Measurements from ENCODE around the gene PLEKHO2. TPM values are rescaled to one million over a fixed set of nuclear protein-coding genes. Genes with fewer than 3 reads are reported as not detected.

PLEKHO2 gene
- total and polyA plus RNA-seq, 2 of the 13 experiments (the other 11 are each of a cell fraction or from before 2014, with no cell fraction given), result 3.8 to 4.8 TPM

DNA sequence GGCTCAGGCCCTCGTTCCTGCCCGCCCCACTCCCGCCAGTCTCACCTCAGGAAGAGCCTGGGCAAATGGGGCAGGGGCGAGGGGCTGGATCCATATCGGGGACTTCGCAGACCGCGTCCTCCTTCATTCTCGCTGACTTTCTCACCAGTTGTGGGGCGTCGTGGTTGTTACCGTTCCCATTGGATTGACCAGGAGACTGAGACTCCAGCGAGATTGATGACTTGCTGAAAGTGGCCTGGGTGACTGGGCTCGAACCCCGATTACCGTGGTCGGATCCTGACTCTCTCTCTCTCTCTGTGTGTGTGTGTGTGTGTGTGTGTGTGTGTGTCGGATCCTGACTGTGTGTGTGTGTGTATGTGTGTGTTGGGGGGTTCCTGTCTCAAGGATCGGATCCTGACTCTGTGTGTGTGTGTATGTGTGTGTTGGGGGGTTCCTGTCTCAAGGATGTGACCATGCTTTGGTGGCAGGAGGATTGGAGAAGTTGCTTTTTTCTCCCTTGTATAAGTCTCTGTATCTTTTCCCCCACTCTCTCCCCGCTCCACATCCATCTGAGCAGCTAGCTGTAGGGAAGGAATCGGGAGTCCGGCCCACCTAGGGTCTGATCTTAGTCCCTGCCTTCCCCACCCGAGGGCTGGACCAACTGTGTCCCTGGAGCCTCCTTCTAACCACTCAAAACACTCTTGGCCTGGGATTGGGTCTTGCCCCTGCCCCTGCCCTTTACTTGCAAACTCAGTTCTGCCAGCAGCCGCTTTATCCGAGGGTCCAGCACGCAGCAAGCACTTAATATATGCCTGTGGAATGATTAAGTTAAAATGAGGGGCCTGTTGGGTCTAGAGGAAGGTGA, 603 bp downstream of the PLEKHO2 start:
- Histone ChIP-seq H3K9me3 (ENCODE audit: low read length) (no peaks in the 10 kb centered on the region), H3K9ac (ENCODE audit: insufficient read depth, low read depth, low read length) (peak overlapping the region; percentile 80), H4K20me1 (ENCODE audit: insufficient read depth, low read length) (no peaks in the 10 kb centered on the region), H3K36me3 (replicated peaks in 1 of 2; ENCODE audit: control insufficient read depth in 1 of 2, insufficient read depth in 2 of 2, low read length in 2 of 2) (no peaks in the 10 kb centered on the region), H2AFZ (ENCODE audit: low read length) (no peak overlapping the region), H3K4me1 (ENCODE audit: insufficient read depth, low read length) (peaks cover 53% of the 10 kb centered on the region), H3K27me3 (ENCODE audit: control insufficient read depth in 1 of 2, insufficient read depth in 2 of 2, low read length in 2 of 2) (no peaks in the 10 kb centered on the region), H3K79me2 (ENCODE audit: insufficient read depth, low read length) (no peaks in the 10 kb centered on the region), H3K4me3 (replicated peaks in 1 of 3; ENCODE audit: insufficient read depth in 1 of 3, low read depth in 2 of 3, low read length in 3 of 3) (peak overlapping the region; percentile 75 to 92 (median 89)), H3K4me2 (ENCODE audit: low read depth, low read length) (peak overlapping the region; percentile 92), H3K27ac (ENCODE audit: extremely low read length, insufficient read depth, low read length) (peak overlapping the region; percentile 33)
- intact Hi-C loops (cut with micrococcal nuclease; ENCODE audit: unreplicated experiment), result no loop called here
- BruUV-seq (replicated peaks), result TSS peak; percentile 58
- in situ Hi-C loops (cut with HindIII; ENCODE audit: extremely low pct_ligation_motif_present, low pct_unique_long_range_greater_than_20kb), result no loop called here
- ChIA-PET CTCF (ENCODE audit: low intra/inter-chr PET ratio, low total read pairs) (no interaction called here), POLR2A (interaction anchor here (1.0 kb wide), 1 partner anchor 15 kb away, joined by 3 read pairs; no protein-coding TSS in a partner anchor)
- FAIRE-seq (no peak), DNase-seq (ENCODE audit: low spot score) (no peak), ATAC-seq (peak; percentile 2; the same call in 2 of the 3 replicates)
- whole genome bisulfite sequencing (ENCODE audit: low lambda C conversion rate), result 18% methylated on average over 15 of the region's 26 CpGs
- TF ChIP-seq, protein P1, sequence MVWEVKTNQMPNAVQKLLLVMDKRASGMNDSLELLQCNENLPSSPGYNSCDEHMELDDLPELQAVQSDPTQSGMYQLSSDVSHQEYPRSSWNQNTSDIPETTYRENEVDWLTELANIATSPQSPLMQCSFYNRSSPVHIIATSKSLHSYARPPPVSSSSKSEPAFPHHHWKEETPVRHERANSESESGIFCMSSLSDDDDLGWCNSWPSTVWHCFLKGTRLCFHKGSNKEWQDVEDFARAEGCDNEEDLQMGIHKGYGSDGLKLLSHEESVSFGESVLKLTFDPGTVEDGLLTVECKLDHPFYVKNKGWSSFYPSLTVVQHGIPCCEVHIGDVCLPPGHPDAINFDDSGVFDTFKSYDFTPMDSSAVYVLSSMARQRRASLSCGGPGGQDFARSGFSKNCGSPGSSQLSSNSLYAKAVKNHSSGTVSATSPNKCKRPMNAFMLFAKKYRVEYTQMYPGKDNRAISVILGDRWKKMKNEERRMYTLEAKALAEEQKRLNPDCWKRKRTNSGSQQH (CRISPR knock-in tag; IDR thresholded peaks at IDR 0.05; ENCODE audit: low read depth), result no peak
- TF ChIP-seq, protein P2, sequence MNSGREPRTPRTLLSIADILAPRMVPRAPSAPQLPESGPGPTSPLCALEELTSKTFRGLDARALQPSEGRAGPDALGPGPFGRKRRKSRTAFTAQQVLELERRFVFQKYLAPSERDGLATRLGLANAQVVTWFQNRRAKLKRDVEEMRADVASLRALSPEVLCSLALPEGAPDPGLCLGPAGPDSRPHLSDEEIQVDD (CRISPR knock-in tag; IDR thresholded peaks at IDR 0.05; ENCODE audit: borderline replicate concordance), result no peak
- no peak for TF ChIP-seq ZNF569 (CRISPR knock-in tag; IDR thresholded peaks at IDR 0.05; ENCODE audit: borderline replicate concordance)
- no peak for TF ChIP-seq NFE2 (CRISPR knock-in tag; IDR thresholded peaks at IDR 0.05)
- TF ChIP-seq ZNF142 (CRISPR knock-in tag; IDR thresholded peaks at IDR 0.05), result no peak
- TF ChIP-seq NAIF1 (CRISPR knock-in tag; IDR thresholded peaks at IDR 0.05; ENCODE audit: borderline replicate concordance), result no peak
- no peak for TF ChIP-seq IKZF4 (CRISPR knock-in tag; IDR thresholded peaks at IDR 0.05; ENCODE audit: borderline replicate concordance, low read depth, not compliant biosample characterization)
- no peak for TF ChIP-seq SSRP1 (CRISPR knock-in tag; IDR thresholded peaks at IDR 0.05)
- TF ChIP-seq ZNF629 (CRISPR knock-in tag; conservative IDR thresholded peaks at IDR 0.05), result peak; percentile 93
- TF ChIP-seq ZSCAN22 (CRISPR knock-in tag; IDR thresholded peaks at IDR 0.05), result no peak
- TF ChIP-seq, protein P3, sequence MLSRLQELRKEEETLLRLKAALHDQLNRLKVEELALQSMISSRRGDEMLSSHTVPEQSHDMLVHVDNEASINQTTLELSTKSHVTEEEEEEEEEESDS (CRISPR knock-in tag; IDR thresholded peaks at IDR 0.05; ENCODE audit: borderline replicate concordance), result no peak
- TF ChIP-seq PLSCR1 (CRISPR knock-in tag; IDR thresholded peaks at IDR 0.05; ENCODE audit: borderline replicate concordance), result no peak
- 0 out of 2 replicates have a peak, but pooled peaks have one; percentile 40 for TF ChIP-seq ADNP (CRISPR knock-in tag; IDR thresholded peaks at IDR 0.05)
- no peak for TF ChIP-seq ZNF740 (CRISPR knock-in tag; IDR thresholded peaks at IDR 0.05)
